ENCODE results near the gene CCDC51.
"Not testable (repeated sequence)": the region's sequence is repeated elsewhere in the genome, so short reads cannot be mapped to it uniquely, and the experiment has no call there.

CCDC51 gene

GRCh38 chr3:48402281-48402732, 37.6 kb downstream of the CCDC51 start:
- no peak for TF ChIP-seq CTCF (IDR thresholded peaks at IDR 0.05; ENCODE audit: low read depth, low read length)
- no peak for TF ChIP-seq EZH2phosphoT487 (IDR thresholded peaks at IDR 0.05; ENCODE audit: low read depth)
- H3K79me2 ChIP-seq (ENCODE audit: low read length) = no peaks in the 10 kb centered on the region
- H3K4me2 ChIP-seq (ENCODE audit: low read length) = no peak overlapping the region
- H3K36me3 ChIP-seq (replicated peaks; ENCODE audit: low read depth, low read length) = no peaks in the 10 kb centered on the region
- H4K20me1 ChIP-seq (ENCODE audit: insufficient read depth, low read length) = no peaks in the 10 kb centered on the region
- H3K4me3 ChIP-seq (ENCODE audit: low read length) = no peak overlapping the region
- H3K9ac ChIP-seq (ENCODE audit: low read length) = no peak overlapping the region
- H3K4me1 ChIP-seq (ENCODE audit: low read length) = no peaks in the 10 kb centered on the region
- H3K27me3 ChIP-seq (ENCODE audit: low read depth, low read length) = no peaks in the 10 kb centered on the region
- no peak overlapping the region for H2AFZ ChIP-seq (ENCODE audit: low read depth, low read length)
- H3K9me3 ChIP-seq (ENCODE audit: insufficient read depth, low read length) = no peaks in the 10 kb centered on the region
- no peak overlapping the region for H3K27ac ChIP-seq (ENCODE audit: low read length)

- not testable (repeated sequence) for H3K4me1 ChIP-seq (ENCODE audit: low read length); H3K36me3 ChIP-seq (replicated peaks; ENCODE audit: low read depth, low read length); H3K9ac ChIP-seq (ENCODE audit: low read length); H3K27me3 ChIP-seq (ENCODE audit: low read depth, low read length); H3K4me2 ChIP-seq (ENCODE audit: low read length); H4K20me1 ChIP-seq (ENCODE audit: insufficient read depth, low read length); H3K27ac ChIP-seq (ENCODE audit: low read length); H2AFZ ChIP-seq (ENCODE audit: low read depth, low read length); H3K79me2 ChIP-seq (ENCODE audit: low read length); H3K4me3 ChIP-seq (ENCODE audit: low read length); H3K9me3 ChIP-seq (ENCODE audit: insufficient read depth, low read length)
Measured at GRCh38 chr3:48401434-48401901, 38.5 kb downstream of the CCDC51 start.

- no peaks in the 10 kb centered on the region for H4K20me1 ChIP-seq (ENCODE audit: insufficient read depth, low read length)
- peak; percentile 88 for TF ChIP-seq CTCF (IDR thresholded peaks at IDR 0.05; ENCODE audit: low read depth, low read length)
- no peak for TF ChIP-seq EZH2phosphoT487 (IDR thresholded peaks at IDR 0.05; ENCODE audit: low read depth)
- no peak overlapping the region for H3K4me2 ChIP-seq (ENCODE audit: low read length)
- no peak overlapping the region for H3K4me3 ChIP-seq (ENCODE audit: low read length)
- H3K9me3 ChIP-seq (ENCODE audit: insufficient read depth, low read length) = no peaks in the 10 kb centered on the region
- H3K9ac ChIP-seq (ENCODE audit: low read length) = no peak overlapping the region
- H3K4me1 ChIP-seq (ENCODE audit: low read length) = no peaks in the 10 kb centered on the region
- 0 out of 2 replicates have a peak, but pooled peaks cover 2% of the 10 kb centered on the region for H3K27me3 ChIP-seq (ENCODE audit: low read depth, low read length)
- H3K27ac ChIP-seq (ENCODE audit: low read length) = no peak overlapping the region
- H3K36me3 ChIP-seq (replicated peaks; ENCODE audit: low read depth, low read length) = no peaks in the 10 kb centered on the region
- H3K79me2 ChIP-seq (ENCODE audit: low read length) = no peaks in the 10 kb centered on the region
- H2AFZ ChIP-seq (ENCODE audit: low read depth, low read length) = no peak overlapping the region
Measured at GRCh38 chr3:48400824-48401433, 39.0 kb downstream of the CCDC51 start.

- no peaks in the 10 kb centered on the region for H3K36me3 ChIP-seq (replicated peaks; ENCODE audit: low read depth, low read length)
- no peak overlapping the region for H3K27ac ChIP-seq (ENCODE audit: low read length)
- no peaks in the 10 kb centered on the region for H4K20me1 ChIP-seq (ENCODE audit: insufficient read depth, low read length)
- H3K79me2 ChIP-seq (ENCODE audit: low read length) = no peaks in the 10 kb centered on the region
- no peak overlapping the region for H3K9ac ChIP-seq (ENCODE audit: low read length)
- TF ChIP-seq EZH2phosphoT487 (IDR thresholded peaks at IDR 0.05; ENCODE audit: low read depth) (no peak), CTCF (IDR thresholded peaks at IDR 0.05; ENCODE audit: low read depth, low read length) (no peak)
- no peak overlapping the region for H3K4me2 ChIP-seq (ENCODE audit: low read length)
- H3K4me1 ChIP-seq (ENCODE audit: low read length) = no peaks in the 10 kb centered on the region
- peaks cover 13% of the 10 kb centered on the region; the same call in 1 of the 2 replicates for H3K27me3 ChIP-seq (ENCODE audit: low read depth, low read length)
- no peak overlapping the region for H3K4me3 ChIP-seq (ENCODE audit: low read length)
- no peak overlapping the region for H2AFZ ChIP-seq (ENCODE audit: low read depth, low read length)
- H3K9me3 ChIP-seq (ENCODE audit: insufficient read depth, low read length) = no peaks in the 10 kb centered on the region
Measured at GRCh38 chr3:48399387-48400172, 40.3 kb downstream of the CCDC51 start.
